NCI-H1694 (cell line): Measurements from ENCODE around the gene RNF4.
"Not testable (repeated sequence)": the region's sequence is repeated elsewhere in the genome, so short reads cannot be mapped to it uniquely, and the experiment has no call there.

ENCODE experiments used
- DNase-seq: peaks from one replicate; lab custom pipeline; 2025; lab: John Stamatoyannopoulos, UW

The RNF4 gene

DNA sequence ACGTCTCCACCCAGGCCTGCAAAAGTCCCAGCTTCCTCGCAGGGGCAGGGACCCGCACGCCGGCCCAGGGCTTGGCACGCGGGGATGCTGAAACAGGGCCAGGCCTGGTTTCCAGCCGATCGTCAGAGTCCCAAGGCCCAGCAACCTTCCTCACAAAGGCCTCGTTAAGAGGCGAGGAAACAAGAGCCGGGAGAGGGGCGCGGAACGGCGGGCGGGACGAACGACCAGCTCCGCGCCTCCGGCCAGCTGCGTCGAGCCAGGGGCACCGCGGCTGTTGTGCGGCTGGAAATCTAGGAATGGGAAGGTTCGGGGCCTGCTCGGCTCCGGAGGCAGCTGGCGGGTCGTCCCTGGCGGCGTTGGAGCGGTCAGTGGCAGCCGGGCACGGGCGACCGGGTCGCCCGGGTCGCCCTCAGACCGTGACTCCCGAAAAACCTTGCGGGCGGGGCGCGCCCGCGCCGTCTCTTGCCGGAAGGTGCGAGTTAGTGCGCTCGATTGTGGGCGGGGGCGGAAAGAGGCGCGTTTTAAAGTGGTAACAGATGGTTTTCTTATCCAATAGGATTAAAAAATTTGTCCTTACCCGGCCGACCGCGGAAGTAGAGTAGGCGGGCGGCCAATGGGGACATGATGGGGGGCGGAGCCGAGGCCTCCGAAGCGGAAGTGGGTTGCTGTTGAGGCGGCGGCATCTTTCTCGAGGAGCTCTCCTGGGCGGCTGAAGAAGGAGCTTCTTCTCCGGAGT lies at the start of gene RNF4:
Gene RNF4 (plus strand): TSS at position 651 of the 736 bp plus-strand sequence. CDS start 21,388 bp downstream, outside the sequence.
- peak; percentile 82 for DNase-seq

DNA sequence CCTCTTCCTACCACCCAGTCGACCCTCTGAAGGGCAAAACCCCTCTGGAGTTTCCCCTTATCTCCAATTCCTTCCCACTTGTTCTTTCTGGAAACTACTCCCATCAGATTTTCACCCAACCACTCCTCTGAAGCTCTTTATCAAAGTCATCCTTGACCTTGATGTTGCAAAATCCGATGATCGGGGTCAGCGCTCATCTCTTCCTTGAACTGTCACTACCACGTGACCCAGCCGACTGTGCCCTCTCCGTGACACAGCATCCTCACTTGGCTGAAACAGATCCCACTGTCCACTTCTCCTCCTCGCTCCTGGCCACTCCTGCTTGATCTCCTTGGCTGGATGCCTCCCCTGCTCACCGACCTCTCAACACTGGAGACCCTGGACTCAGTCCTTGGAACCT lies 49.1 kb upstream of the RNF4 start:
- DNase-seq: no peak

DNA sequence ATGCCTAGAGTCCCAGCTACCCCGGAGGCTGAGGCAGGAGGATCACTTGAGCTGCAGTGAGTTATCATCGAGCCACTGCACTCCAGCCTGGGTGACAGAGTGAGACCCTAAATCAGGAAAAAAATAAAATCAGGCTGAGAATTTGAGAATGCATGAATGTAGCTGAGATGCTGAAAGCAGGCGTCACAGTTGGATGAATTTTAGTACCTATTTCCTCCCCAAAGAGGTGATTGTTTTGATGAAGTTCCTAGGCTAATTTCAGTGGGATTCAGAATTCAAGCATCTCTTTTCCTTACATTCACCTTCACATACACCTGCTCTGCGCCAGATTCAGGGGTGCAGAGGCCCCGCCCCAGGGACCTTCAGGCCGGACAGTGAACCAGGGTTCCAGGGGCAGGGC lies 47.0 kb upstream of the RNF4 start:
- no peak for DNase-seq

- DNase-seq: no peak
Observed at GRCh38 chr4:2423066-2423465, 45.8 kb upstream of the RNF4 start.

DNA sequence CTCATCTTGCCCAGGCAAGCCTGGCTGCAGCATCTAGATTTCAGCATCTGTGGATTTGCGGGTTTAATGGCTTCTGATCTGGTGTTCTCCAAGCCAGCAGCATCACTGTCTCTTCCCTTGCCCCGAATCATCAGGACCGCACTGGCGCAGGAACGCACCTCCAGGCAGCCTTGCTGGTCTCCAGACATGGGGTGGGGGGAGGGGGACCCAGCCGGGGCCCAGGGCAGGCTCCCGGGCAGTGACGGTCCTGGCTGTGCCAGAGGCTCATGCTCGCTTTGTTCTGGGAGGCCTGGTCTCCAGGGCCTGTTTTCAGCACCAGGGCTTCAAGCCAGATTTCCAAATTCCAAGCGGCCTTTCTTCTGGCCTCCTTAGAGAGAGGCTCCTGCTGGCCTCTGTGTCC lies 45.2 kb upstream of the RNF4 start:
- DNase-seq: no peak

DNA sequence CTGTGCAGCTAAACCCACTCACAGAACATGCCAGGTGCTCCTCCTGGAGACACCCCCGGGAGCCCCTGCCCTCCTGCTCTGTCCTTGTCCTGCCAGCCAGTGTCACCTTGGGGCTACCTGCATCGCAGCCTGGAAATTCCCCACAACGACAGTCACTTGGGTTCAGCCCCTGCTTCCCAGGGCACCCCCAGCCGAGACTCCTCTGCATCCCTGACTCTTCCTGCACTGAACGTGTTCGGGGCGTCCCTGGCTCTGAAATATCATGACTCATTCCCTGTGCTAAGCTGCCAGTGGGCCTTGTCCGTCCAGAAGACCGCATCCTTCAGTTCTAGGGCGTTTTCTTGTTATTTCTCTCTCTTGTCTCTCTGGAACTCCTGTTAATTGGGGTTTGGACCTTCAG lies 44.3 kb upstream of the RNF4 start:
- no peak for DNase-seq

- no peak for DNase-seq
Observed at GRCh38 chr4:2425386-2426068, 43.4 kb upstream of the RNF4 start.

DNA sequence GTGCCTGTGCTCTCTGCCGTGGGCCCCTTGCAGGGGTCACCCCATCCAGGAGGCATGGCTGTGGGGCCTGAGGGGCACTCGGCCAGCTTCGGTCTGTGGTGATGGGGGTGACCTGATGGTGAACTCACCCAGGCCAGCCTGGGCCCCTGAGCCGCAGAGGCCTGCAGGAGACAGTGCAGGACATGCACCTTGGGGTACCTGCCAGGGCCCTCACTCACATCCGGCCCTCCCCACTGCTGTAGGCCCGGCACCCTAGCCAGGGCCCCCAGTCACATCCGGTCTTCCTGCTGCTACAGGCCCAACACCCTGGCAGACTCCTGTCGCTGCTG lies 42.9 kb upstream of the RNF4 start:
- no peak for DNase-seq

- no peak for DNase-seq
Observed at GRCh38 chr4:2426711-2427275, 42.1 kb upstream of the RNF4 start.

- DNase-seq: no peak
Observed at GRCh38 chr4:2427383-2428334, 41.2 kb upstream of the RNF4 start.

GRCh38 chr4:2428496-2429213 lies 40.3 kb upstream of the RNF4 start:
- no peak for DNase-seq

DNA sequence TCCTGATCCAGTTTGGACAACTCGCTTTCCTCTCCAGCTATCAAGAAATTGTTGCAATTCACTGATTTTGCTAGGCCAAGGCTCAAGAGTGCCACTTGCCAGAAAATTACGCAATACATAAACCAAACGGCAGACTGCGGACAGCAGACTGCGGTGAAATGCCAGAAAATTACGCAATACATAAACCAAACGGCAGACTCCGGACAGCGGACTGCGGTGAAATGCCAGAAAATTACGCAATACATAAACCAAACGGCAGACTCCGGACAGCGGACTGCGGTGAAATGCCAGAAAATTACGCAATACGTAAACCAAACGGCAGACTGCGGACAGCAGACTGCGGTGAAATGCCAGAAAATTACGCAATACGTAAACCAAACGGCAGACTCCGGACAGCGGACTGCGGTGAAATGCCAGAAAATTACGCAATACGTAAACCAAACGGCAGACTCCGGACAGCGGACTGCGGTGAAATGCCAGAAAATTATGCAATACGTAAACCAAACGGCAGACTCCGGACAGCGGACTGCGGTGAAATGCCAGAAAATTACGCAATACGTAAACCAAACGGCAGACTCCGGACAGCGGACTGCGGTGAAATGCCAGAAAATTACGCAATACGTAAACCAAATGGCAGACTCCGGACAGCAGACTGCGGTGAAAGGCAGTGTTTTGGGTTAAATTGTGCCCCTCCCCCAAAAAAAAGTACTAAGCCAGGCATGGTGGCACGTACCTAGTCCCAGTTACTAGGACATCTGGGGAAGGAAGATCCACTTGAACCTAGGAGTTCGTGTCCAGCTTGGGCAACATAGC lies 38.8 kb upstream of the RNF4 start:
- not testable (repeated sequence) for DNase-seq

DNA sequence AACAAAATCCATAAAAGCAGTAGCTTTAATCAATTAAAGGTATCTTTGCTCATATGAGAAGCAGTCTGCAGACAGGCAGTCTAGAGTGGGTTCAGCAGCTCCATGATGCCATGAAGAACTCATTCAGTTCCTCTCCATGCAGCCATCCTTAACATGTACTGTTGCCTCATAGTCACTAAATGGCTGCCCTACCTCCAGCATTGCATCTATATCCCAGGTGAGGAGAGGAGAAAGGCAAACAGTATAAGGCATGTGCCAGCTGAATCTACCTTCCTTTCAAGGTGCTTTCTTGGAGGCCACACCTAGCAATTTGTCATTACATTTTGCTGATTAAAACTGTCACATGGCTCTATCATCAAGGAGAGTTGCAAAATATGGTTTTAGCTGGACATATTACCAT lies 36.9 kb upstream of the RNF4 start:
- no peak for DNase-seq

- DNase-seq: no peak
Observed at GRCh38 chr4:2432991-2433530, 35.8 kb upstream of the RNF4 start.

- no peak for DNase-seq
Observed at GRCh38 chr4:2433609-2434350, 35.1 kb upstream of the RNF4 start.

GRCh38 chr4:2434420-2434819 lies 34.5 kb upstream of the RNF4 start:
- DNase-seq: no peak

DNA sequence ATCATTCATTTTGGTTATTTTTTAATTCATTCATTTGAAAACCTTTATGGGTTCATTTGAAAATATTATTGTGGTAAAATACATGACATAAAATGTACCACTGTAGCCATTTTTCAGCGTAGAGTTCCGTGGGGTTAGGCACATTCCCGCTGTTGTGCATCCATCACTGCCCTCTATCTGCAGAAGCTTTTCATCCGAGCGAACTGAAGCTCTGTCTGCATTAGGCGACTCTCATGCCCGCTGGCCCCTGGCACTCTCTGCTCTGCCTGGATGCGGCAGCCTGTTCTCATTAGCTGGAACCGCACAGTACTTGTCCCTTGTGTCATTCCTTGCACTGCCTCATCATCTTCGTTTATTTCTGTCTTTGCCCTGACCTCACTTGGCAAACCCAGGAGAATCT lies 32.6 kb upstream of the RNF4 start:
- DNase-seq: no peak

- no peak for DNase-seq
Observed at GRCh38 chr4:2436761-2437474, 32.0 kb upstream of the RNF4 start.
